ENCODE data around the gene SLC16A10.
"Not testable (repeated sequence)": the region's sequence is repeated elsewhere in the genome, so short reads cannot be mapped to it uniquely, and the experiment has no call there.

SLC16A10 gene

GRCh38 chr6:111220383-111221031 is 133.2 kb downstream of the SLC16A10 start:
- no peak for DNase-seq (ENCODE audit: low read depth)

DNA sequence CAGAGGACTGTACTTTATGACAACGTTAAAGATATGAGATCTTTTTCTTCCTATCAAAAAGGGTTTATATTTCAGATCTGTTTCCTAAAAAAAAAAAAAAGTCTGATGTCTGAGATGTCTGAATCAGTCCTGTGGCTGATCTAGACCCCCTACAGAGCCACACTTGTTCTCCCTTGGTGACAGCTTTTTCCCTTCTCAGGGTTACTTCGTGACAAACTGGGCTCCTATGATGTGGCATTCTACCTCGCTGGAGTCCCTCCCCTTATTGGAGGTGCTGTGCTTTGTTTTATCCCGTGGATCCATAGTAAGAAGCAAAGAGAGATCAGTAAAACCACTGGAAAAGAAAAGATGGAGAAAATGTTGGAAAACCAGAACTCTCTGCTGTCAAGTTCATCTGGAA is 134.5 kb downstream of the SLC16A10 start:
- no peak for DNase-seq (ENCODE audit: low read depth)

DNA sequence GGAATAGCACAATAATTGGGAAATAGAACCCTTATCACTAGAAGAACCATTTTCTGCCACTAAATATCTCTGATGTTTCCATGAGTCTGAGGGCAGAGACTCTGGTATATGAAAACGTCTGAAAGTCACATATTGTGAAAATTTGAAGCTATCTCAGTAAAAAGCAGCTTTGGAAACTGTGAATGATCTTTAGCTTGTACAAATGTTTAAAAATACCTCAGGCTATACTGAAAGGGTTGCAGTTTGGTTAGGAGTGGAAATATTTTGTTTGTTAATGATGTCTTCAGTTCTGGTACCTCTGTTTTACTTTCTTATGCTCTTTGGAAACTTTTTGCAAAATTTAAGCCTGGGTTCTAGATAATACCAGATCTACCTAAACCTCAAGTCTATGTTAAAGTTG is 135.0 kb downstream of the SLC16A10 start:
- no peak for DNase-seq (ENCODE audit: low read depth)

GRCh38 chr6:111228094-111228493 is 140.8 kb downstream of the SLC16A10 start:
- DNase-seq (ENCODE audit: low read depth), result no peak

- no peak for DNase-seq (ENCODE audit: low read depth)
These were observed 143.2 kb downstream of the SLC16A10 start for GRCh38 chr6:111230351-111231089.

GRCh38 chr6:111231090-111231459 is 143.8 kb downstream of the SLC16A10 start:
- no peak for DNase-seq (ENCODE audit: low read depth)

DNA sequence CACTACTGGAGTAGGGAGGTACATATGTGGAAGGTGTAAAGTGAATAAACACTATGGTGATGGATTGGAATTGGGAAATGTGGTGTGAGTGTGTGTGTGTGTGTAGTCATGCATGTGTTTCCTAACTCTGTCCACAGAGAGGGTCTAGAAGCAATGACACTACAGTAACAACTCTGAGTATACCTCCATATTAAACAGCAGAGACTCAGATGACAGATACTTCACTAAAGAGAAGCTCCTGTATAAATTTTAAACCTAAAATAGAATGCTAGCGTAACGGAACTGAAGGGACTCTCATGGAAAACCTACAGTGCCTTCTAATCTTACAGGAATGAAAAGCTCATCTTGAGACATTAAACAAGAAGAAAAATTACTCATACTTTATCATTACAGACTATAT is 150.5 kb downstream of the SLC16A10 start:
- DNase-seq (ENCODE audit: low read depth), result no peak

- no peak for DNase-seq (ENCODE audit: low read depth)
These were observed 151.3 kb downstream of the SLC16A10 start for GRCh38 chr6:111238464-111239119.

- DNase-seq (ENCODE audit: low read depth), result no peak
These were observed 152.2 kb downstream of the SLC16A10 start for GRCh38 chr6:111239461-111239860.

GRCh38 chr6:111242452-111242851 is 155.1 kb downstream of the SLC16A10 start:
- no peak for DNase-seq (ENCODE audit: low read depth)

DNA sequence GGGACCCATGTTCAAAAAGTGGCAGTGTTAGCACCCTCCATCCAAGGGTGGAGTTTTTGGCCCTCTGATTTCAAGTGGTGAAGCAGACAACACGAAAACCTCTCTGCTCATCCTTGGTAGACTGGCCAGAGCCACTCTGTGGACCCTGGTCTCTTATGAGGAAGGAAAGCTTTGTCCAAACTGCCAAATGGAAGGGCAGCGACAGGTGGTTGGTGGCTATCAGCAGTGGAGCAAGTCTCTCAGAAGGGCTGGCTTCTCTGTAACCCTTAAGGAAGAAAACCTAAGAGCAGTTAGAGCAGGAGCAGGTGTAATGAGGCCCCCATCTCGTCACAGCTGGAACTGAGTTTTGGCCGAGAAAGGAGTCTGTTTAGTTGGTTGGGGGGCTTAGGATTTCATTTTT is 155.8 kb downstream of the SLC16A10 start:
- no peak for DNase-seq (ENCODE audit: low read depth)

DNA sequence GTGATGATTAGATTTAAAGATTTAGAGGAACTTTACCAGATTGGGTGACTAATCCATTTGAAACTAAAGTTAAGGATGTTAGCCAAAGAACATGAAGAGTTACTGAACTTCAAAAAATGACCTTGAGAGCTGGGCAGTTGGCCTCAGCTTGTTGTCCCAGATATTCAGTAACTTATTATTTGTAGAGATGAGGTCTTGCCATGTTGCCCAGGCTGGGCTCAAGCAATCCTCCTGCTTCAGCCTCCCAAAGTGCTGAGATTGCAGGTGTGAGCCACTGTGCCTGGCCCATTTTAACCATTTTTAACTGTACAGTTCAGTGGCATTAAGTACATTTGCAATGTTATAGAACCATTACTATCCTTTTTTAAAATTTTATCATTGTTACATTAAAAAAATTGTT is 161.5 kb downstream of the SLC16A10 start:
- DNase-seq (ENCODE audit: low read depth), result no peak

GRCh38 chr6:111250791-111251354 is 163.6 kb downstream of the SLC16A10 start:
- DNase-seq (ENCODE audit: low read depth), result no peak

DNA sequence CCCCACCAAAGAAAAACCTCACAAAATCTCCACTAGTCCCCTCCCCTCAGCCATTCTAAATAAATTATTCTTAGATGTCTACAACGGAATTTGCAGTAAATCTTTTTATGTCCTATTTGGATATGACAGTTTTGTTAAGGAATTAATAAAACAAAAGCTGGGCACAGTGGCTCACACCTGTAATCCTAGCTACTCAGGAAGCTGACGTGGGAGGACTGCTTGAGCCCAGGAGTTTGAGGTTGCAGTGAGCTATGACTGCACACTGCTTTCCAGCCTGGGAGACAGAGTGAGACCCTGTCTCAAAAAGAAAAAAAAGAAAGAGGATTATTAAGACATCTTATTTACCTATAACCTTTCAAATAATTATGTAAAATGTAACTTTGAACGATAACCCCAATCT is 165.4 kb downstream of the SLC16A10 start:
- no peak for DNase-seq (ENCODE audit: low read depth)

DNA sequence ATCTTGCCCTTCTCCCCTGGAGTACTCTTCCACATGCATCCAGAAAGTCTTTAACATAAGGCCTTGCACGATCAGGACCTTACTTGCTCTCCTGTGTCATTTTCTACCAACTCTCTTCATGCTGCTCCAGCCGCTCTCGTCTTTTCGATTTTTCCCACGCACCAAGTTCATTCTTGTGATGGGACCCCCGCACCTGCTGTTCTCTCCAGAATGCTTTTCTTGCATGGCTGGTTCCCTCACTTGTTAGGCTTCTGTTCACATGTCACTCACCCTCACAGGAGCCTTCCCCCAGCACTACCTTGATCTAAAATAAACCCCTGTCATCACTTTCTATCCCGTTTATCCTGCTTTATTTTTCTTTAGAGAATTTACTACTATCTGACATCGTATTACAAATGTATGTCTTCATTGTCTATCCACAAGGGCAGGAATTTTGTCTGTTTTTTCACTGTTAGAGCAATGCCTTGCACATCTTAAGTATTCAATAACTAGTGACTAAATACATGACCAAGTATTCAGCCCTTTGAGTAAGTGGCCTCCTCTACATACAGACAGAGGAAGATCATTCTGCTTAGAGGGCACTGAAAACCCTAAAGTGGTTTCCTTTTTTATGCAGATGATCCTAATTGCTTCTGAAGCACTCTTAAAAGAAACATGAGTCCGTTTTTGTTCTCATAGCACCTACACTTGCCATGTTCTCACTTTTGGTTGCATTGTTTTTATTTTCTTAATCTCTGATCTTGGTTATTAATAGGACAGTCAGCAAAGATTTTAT is 166.9 kb downstream of the SLC16A10 start:
- DNase-seq (ENCODE audit: low read depth), result no peak

DNA sequence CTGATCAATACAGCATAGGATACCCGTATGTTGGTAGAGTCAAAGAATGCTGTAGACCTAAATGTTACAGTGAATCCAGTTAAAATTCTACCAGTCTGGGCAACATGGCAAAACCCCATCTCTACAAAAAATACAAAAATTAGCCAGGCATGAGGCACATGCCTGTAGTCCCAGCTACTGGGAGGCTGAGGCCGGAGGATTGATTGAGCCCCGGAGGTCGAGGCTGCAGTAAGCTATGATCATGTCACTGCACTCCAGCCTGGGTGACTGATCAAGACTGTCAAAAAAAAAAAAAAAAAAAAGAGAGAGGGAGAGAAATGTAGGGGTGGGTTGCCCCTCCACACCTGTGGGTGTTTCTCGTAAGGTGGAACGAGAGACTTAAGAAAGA is 167.5 kb downstream of the SLC16A10 start:
- DNase-seq (ENCODE audit: low read depth), result no peak

GRCh38 chr6:111255838-111256237 is 168.5 kb downstream of the SLC16A10 start:
- DNase-seq (ENCODE audit: low read depth), result not testable (repeated sequence)

DNA sequence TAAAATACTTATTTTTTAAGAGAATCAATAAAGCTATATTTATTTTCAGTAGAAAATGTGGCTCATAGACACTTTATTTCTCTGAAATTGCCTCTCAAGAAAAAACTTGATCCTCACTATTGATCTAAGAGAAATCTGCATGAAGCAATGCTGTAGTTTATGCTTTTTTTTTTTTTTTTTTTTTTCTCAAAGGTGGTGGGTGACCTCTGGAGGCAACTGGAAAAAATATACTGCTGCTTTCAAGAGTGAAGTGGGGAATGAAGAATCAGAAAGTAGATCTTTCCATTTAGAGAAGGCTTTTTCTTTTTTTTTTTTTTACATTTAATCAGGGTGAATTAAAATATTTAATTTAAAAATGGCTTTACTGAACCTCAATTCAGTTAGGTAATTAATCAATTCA is 169.3 kb downstream of the SLC16A10 start:
- no peak for DNase-seq (ENCODE audit: low read depth)

DNA sequence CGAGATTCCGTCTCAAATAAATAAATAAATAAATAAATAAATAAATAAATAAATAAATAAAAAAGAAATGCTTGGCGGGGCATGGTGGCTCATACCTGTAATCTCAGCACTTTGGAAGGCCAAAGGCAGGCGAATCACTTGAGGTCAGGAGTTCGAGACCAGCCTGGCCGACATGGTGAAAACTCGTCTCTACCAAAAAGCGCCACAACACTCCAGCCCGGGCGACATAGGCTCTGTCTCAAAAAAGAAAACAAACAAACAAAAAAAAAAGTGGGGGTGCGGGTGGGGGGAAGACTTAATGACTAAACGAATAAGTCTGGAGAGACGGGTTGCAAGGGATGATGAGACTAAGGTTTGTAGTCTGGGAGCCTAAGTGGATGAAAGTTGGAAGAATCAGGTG is 170.7 kb downstream of the SLC16A10 start:
- no peak for DNase-seq (ENCODE audit: low read depth)

DNA sequence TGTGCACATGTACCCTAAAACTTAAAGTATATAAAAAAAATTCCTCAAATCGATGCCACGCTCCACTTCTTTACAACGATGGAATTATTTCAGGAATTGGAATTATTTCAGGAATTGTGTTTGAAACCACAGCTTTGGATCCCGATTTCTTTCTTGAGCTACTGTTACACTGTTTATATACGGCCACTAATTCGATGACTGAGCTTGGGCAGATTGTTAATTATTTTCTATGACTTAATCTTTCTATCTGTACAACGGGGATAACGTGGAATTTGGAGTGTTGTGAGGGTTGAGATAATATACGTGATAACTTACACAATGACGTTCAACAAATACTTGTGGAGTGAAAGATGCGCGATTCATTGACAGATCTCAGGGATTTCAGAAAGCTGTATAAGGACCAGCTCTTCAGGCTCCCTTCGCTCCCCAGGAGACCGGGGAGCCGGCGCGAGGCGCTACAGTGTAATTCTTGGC is 171.3 kb downstream of the SLC16A10 start:
- no peak for DNase-seq (ENCODE audit: low read depth)

DNA sequence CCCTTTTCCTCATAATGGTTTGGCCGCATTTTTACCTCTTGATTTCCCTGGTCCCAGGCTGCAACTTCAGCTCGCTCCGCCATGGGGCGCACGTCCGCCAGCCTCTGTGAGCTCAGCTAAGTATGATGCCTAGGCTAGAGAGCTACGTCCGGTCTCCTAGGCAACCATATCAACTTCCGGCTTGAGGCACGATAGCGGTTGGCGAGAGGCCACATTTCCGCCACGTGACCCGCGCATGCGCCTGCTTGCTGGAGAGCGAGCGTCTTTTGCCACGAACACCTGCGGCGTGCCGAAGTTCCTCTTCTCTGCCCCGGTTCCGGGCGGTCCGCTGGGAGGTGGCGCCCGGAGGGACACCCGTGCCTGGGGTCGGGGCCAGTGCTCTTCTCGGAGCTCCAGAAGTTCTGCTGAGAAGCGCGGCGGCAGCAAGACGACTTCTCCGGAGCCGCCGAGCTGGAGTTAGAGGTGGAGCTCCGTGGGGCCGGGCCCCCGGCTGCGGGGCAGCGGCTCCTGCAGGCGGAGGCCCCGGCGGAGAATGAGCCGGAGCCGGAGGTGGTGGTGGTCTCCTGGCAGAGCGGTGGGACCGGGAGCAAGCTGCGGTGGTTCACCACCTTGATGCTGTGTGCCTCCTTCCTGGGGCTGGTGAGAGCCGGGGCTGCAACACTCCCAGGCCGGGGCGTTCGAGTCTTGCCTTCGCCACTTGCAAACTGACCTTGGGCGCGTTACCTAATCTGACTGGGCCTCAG is 172.0 kb downstream of the SLC16A10 start:
- peak; percentile 99 for DNase-seq (ENCODE audit: low read depth)

Data from stimulated activated CD8-positive, alpha-beta memory T cell treated with anti-CD3 and anti-CD28 coated beads, Interleukin-7, amount 100 ng/mL, for 24 hours (primary cell).